Endometrial microvascular endothelial cells (primary cell): ENCODE data around the gene EEFSEC. TPM values are rescaled to one million over a fixed set of nuclear protein-coding genes. Genes with fewer than 3 reads are reported as not detected.

Source experiments
- in situ Hi-C: cut with HindIII; loops from 2 replicates; pipeline ENCODE4 v1.10.0; 2017; ENCODE audit warnings: low sequenced_read_pairs, low pct_unique_long_range_greater_than_20kb; ENCODE audit errors: inconsistent ontology term
- total RNA-seq: library from RNA; depleted of rRNA; stranded (reverse); fragments of >200 nt; gene quantifications from one replicate; pipeline ENCODE4 v1.2.3, GENCODE V29; 2015; ENCODE audit errors: inconsistent ontology term

The EEFSEC gene
- total RNA-seq, 1 donor from 2014 or later, result 21.7 TPM

GRCh38 chr3:128407247-128407646, 254.0 kb downstream of the EEFSEC start:
- in situ Hi-C loops, result no loop called here

DNA sequence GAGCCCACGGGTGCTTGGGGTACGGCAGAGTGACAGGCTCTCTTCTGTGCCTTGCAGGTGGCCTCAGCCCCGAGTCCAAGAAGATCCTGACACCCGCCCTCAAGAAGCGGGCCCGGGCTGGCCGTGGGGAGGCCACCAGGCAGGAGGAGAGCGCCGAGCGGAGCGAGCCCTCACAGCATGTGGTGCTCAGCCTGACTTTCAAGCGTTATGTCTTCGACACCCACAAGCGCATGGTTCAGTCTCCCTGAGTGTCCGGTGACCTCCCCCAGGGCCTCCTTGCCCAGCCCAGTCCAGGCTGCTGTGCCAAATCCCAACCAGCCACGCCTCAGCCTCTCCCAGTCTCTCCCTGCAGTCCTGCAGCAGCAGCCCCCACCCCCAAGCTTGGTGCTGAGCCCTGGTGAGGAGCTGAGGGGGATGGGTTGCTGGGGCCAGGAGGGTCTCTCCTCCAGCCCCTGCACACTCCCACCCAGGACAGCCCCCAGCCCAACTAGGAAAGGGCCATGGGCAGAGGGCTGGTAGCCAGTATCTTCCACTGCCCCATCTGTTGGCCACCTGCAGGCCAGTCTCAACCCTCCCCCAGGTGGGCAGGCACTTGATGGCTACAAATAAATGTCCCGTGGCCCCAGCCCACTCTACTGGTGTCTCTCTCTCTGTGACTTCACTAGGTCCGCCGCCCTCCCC, 254.9 kb downstream of the EEFSEC start:
- in situ Hi-C loops, result no loop called here

DNA sequence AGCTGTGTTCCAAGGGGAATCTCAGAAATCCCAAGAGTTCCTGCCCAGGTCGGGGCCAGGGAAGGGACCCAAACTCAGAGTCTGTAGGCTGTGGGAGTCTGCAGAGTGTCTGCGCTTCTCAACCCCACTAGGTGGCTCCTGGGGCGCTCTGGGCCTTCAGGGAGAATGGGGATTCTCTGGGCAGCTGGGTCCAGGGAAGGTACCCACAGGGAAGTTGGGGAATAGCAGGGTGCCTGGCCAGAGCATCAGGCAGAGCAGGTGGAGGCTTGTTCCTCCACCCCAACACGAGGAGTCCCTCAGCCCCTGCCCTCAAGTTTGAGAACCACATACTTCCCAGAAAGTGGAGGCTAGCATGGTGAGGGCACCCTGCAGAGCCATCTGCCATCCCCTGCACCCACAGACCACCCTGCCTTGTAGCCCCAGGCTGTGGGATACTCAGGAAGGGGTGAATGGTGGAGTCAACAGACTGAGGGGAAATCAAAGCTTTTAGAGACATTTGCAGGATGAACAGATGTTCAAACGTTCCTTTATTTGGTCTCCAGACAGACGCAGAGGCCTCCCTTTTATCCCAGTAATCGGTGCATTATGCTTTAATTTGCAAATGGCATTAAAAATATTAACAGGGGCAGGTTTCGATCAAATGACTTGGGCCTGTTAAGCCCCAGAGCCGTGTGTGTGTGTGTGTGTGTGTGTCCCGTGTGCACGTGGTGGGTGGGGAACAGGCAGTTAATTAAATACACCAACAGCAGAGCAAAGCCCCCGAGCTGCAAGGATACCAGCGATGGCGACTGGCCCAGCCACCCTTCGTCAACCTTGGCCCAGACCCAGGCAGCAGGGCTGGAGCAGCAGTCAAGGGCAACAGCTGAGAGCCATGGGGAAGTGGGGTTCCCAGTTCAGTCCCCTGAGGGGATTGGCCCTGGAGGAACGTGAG, 255.7 kb downstream of the EEFSEC start:
- in situ Hi-C loops, result no loop called here

DNA sequence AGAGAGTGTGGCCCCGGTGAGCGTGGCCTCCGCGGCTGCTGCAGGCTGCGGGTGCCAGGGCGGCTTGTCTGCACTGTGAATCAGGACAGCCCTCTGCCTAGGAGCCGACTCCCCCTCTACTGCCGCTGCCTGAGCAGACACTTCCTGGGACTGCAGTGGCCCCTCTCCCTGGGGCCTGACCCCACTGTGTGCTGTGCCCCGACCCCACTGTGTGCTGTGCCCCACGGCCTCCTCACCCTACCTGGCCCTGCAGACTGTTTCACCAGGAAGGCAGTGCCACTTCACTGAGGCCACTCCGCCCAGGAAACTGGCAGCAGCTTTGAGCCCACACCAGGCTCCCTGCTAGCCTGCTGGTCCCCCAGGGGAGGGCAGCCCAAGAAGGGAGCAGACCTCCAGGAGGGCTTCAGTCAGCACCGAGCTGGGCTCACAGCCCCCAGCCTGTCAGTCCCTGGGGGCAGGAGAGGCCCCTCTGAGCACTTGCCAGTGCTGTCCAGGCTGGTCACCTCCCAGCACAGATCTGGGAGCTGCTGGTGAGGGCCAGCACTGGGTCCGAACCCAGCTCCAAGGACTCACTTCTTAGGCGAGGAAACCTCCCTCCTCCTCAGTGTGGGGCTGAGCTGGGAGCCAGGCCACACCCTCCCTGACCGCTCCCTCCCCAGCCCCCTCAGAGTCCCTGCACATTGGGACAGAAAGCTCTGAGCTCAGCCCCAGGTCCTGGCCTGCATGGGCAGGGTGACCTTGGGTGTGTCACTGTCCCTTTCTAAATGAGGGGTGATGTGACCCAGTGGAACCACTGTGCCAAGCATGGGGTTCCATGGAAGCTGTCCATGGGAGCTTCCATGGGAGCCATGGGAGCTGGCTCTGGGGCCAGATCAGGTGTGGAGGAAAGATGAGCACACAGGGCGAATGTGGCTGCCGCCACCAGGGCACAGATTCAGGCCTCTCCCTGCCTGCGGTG, 256.6 kb downstream of the EEFSEC start:
- in situ Hi-C loops, result no loop called here

DNA sequence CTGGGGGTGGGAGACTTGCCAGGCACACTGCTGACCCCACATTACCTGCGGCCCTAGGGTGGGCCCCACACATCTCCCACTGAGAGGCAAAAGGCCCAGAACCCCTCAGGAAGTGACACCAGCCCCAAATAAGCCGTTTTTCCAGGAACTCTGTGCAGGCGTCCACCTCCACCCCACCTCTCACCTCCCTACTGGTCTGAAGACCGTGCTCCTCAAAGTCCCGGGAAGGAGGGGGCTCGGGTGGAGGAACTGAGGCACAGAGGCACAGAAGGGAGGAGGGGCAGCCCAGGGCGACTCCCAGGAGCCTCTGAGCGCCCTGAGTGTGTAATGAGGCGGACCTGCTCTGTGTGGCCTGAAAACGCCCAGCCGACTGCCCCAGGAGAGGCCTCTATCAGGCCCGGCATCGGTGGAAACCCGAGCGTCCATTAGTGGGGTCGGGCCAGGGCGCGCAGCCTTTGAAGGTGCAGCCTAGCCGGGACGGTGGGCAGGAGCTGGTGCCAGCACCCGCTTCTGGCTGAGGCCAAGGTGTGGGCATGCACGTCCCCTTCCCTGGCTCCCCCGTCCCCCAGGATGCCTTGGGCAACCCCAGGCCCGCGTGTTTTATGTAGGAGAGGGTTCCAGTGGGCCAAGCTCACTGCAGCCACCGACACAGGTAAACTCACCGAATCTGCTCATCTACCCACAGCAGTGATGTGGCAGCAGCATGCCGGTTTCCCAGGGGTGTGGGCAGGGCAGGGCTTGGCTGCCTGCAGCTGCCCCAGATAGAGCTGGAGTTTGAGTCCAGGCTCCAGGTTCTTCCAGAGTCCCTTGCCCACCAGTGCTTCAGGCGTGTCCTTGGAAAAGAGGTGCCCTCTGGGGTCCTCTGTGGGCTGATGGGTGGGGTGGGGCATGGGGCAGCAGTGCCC, 257.6 kb downstream of the EEFSEC start:
- in situ Hi-C loops, result no loop called here

DNA sequence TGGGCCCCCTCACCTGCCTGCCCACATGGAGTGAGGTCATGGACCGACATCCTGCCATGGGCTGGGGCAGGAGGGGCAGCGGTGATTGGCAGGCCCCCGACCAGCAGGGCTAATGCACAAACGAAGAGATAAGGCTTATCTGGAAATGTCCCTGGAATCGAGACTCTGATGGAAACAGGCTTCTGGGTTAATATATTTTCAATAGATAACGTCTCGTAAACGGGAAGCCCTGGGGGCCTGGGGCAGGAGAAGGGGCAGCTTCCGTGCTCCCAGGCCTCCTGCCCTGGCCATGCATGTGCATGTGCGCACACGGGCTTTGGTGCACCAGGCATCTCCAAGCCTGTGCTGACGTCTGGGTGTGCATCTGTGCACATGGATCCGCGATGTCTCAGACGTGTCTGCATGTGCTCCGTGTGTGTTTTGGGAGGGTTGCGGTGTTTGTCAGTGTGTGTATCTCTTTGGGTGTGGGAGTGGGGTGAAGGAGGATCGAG, 258.3 kb downstream of the EEFSEC start:
- in situ Hi-C loops, result no loop called here

DNA sequence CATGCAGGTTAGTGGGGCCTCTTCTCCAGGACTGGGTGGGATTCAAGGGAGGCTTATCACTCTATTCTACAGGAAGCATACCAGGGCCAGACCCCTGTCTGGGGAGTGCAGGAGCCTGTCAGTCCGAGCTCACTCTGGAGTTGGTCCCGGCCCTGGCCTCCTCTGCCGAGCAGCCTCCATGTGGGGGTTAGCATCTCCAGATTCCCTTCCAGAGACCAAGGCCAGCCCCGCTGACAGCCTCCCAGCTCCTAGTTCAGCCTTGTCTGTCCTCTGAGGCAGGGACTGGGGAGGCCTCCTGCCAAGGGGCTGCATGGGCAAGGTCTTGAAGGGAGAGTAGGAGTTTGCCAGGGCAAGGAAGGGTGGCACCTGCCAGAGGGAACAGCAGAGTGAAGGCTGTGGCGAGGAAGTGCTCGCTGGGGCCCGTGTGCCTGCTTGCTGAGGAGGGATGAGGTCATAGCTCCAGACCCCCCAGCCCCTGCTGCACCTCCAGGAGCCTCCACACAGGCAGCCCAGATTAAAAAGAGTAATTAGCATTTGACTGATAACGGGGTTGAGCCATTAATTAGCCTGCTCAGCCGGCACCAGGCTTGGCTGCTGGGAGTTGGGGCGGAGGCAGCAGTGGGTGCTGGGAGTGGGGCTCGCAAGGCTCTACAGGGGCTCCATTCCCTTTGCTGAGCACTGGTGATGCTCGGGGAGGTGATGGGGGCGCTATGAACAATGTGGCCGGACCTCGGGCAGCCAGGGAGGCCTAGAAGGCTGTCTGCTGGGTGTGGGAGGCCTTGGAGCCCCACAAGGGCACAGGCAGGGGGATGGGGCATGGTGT, 259.1 kb downstream of the EEFSEC start:
- in situ Hi-C loops, result no loop called here

DNA sequence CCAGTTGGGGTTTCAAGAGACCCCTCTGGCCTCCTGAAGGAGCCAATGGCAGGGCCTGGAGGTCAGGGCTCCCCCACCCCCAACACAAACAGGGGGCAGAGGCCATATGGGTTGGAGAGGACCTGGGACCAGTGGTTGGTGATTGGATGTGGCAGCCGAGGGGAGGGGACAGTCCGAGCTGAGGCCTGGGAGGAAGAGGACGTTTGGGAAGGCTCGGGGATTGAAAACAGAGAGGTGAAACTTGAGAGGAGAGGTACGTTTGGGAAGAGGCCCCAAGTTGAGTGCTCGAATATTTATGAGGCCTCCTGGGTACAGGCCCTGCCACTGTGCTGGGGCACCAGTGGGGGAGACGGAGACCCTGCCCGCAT, 259.7 kb downstream of the EEFSEC start:
- in situ Hi-C loops, result no loop called here

- in situ Hi-C loops, result no loop called here
Observed at GRCh38 chr3:128413413-128414205, 260.3 kb downstream of the EEFSEC start.

DNA sequence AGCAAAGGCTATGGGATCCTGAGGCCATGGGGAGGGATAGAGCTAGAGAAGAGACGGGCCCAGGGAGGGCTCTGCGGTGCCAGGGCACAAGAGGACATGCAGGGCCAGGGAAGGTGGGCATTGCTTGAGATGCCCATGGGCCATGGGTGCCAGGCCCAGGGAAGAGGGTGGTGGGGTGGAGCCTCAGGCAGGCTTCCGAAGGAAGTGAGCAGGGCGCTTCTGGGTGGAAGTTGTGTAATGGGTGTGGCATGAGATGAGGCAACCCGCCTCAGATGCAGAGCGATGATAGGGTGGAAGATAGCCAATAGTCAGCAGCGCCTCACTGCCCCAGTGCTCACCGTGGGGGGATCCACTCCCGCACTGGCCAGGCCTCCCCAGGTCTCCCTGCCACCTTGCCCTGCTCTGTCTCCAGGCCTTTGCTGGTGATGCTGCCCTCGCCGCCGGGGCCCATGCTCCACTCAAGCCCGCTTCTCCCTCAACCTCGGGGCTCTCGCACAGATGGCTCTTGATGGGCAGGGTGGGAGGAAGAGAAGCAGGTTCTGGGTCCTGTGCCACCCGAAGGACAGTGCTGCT, 262.0 kb downstream of the EEFSEC start:
- in situ Hi-C loops, result no loop called here

DNA sequence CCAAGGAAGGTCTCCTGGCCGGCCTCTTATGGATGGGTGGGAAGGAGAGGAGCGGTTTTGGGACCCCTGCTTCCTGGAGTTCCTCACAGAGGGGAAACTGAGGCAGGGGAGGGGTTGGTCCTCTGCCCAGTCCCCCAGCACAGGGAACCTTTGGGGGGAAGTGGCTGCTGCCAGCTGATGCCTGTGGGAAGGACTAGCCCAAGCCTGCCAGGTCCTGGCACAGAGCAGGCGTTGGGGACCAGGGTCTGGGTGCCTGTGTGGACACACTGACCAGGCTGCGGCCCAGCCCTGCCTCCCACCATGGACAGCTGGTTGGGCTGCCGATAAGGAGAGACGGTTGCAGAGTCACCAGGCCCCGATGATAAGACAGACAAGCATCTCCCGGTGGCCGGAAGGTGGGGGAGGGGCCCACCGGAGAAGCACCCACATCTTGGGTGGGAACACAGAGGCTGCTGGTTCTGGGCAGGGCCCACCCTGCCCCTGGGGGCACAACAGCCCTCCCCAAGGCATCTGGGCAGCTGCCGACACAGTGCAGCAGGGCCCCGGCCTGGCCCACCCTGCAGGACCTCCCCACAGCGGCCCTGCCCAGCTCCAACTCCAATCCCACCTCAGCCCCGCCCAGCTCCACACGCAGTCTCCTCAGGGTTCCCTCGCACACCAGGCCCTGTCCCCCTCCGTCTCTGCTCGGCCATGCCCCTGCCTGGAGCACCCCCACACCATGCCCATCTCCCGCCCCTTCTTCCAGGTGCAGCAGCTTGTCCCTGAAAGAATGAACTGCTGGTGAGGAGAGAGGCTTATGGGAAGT, 262.7 kb downstream of the EEFSEC start:
- in situ Hi-C loops, result no loop called here

- in situ Hi-C loops, result no loop called here
Observed at GRCh38 chr3:128416578-128417211, 263.4 kb downstream of the EEFSEC start.

- in situ Hi-C loops, result no loop called here
Observed at GRCh38 chr3:128418900-128419299, 265.6 kb downstream of the EEFSEC start.

DNA sequence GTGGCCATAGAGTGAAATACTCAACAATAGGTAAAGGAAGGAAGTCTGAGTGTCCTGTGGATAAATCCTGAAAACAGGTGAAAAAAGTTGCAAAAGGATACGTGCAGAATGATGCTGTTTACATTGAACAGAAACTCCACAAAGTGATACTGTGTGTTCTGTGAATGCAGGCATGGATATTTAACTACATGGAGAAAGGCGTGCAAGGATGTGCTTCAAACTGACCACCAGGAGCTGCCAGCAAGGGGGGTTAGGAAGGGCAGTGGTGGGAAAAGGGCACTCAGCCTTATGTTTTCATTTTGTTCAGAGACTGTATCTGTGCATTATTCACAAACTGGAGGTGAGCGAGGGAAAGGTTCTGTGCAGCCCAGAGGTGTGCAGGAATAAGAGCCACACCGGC, 266.0 kb downstream of the EEFSEC start:
- in situ Hi-C loops, result no loop called here

GRCh38 chr3:128420289-128420688, 267.0 kb downstream of the EEFSEC start:
- in situ Hi-C loops, result loop anchor here (10.0 kb wide), 2 partner anchors 75 to 155 kb away; partner anchors contain the start of gene GATA2
